H1 (cell line): ENCODE measurements around the gene ACOT7. TPM values are rescaled to one million over a fixed set of nuclear protein-coding genes. Genes with fewer than 3 reads are reported as not detected.

Experiments used
- BACH1 ChIP-seq: IDR thresholded peaks from 2 replicates; pipeline ENCODE4 v1.6.1; 2012; ENCODE audit warnings: low read length, improper control_type of control experiment
- BCL11A ChIP-seq, 2 experiments: IDR thresholded peaks; one replicate each; pipeline ENCODE4 v1.6.1; 2011; ENCODE audit warnings: low read depth in 2 of 2, low read length in 2 of 2, mild to moderate bottlenecking in 2 of 2
- BRCA1 ChIP-seq: IDR thresholded peaks from 2 replicates; pipeline ENCODE4 v1.6.1; 2012; ENCODE audit warnings: low read depth, low read length, improper control_type of control experiment
- HDAC2 ChIP-seq, 2 experiments: fragments of 300-600 bp in 1 of 2; sonication (generic) in 1 of 2; IDR thresholded peaks; 2 replicates each; pipeline ENCODE4 v1.6.1; 2011 to 2012; ENCODE audit warnings: low read depth in 2 of 2, low read length in 2 of 2, mild to moderate bottlenecking in 2 of 2, moderate library complexity in 2 of 2, borderline replicate concordance in 1 of 2, inconsistent platforms in 1 of 2
- KDM5A ChIP-seq: fragments of 200-600 bp; IDR thresholded peaks from 2 replicates; pipeline ENCODE4 v1.7.1; 2012; ENCODE audit warnings: mild to moderate bottlenecking, low read length, inconsistent platforms, mixed read lengths
- RXRA ChIP-seq: IDR thresholded peaks from 2 replicates; pipeline ENCODE4 v1.6.1; 2011; ENCODE audit warnings: low read depth, mild to moderate bottlenecking, low read length, moderate library complexity; ENCODE audit not compliant: insufficient read depth
- TCF12 ChIP-seq: IDR thresholded peaks from 2 replicates; pipeline ENCODE4 v1.6.1; 2011; ENCODE audit warnings: low read depth, mild to moderate bottlenecking, low read length
- TEAD4 ChIP-seq: IDR thresholded peaks from 2 replicates; pipeline ENCODE4 v1.6.1; 2012; ENCODE audit warnings: low read depth, low read length, inconsistent platforms, mixed read lengths
- polyA plus RNA-seq, 7 experiments: library from polyadenylated mRNA; depleted of rRNA in 3 of 7; stranded (reverse) in 5 of 7; unstranded in 2 of 7; fragments of >200 nt in 5 of 7; fragments of 200-250 nt in 2 of 7; gene quantifications; 1 replicate in 5 of 7; 2 replicates in 1 of 7; 4 replicates in 1 of 7; pipeline versions ENCODE4 v1.2.1 to v1.2.3, GENCODE V29; 2011 to 2013; ENCODE audit warnings: missing spikeins in 2 of 7, mixed read lengths in 2 of 7
- total RNA-seq: library from RNA; stranded (reverse); fragmentation: NEBNext Ultra II Directional; extraction: Animal tissue kit (Norgen Biotek cat#: 25700); gene quantifications from 2 replicates; pipeline ENCODE4 v1.2.1, GENCODE V29; 2021
- TF ChIP-seq, protein P1 (sequence below): IDR thresholded peaks from 2 replicates; pipeline ENCODE4 v1.6.1; 2011; ENCODE audit warnings: low read length, improper control_type of control experiment

ACOT7 gene
- total and polyA plus RNA-seq, 2 of the 8 experiments (the other 6 are each of a cell fraction or from before 2014, with no cell fraction given) = 151 to 214 TPM

DNA sequence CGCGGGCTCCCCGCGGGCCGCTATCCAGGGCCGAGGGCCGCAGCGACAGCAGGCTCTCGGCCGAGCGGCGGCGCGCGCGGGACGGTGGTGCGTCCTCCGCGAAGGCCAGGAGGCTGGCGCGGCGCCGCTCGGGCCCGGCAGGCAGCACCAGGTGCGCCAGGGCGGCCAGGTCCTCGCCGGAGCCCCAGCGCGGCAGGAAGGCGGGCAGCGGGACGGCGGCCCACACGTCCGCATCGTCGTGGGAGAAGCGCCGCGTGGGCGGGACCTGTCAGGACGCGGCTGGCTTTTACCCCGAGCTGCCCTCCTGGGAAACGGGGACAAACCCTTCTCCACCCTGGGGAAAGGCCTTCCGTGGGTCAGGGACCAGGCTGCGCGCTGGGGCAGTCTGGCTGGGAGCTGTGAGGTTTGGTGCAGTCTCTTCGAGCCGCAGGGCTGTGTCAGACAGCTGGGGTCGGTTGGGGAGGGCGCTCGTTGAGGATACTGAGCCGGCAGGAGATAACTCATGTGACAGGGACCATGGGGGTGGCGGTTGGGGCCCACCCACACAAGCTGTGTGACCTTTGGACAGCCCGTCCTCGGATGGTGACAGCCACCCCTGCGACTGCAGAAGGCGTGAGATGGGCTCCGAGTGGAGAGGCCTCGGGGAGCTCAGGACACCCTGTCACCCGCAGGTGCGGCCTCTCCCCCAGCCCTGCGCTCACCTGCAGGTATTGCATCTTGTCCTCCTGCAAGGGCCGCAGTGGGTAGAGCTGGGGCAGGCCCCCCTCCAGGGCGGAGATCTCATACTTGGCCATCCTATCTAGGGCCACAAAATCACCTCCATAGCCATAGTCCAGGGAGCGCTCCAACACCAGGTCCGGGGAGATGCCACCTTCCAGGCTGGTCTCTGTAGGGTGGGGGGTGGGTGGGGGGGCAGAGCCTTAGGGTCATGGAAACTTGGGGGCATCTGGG is 143.6 kb downstream of the ACOT7 start (continued):
- TF ChIP-seq BACH1 (peak; percentile 35; the same call in 1 of the 2 replicates), TEAD4 (no peak), BRCA1 (no peak), TCF12 (no peak), HDAC2 (IDR thresholded peaks at IDR 0.05; ENCODE audit: borderline replicate concordance in 1 of 2, low read depth in 2 of 2, low read length in 2 of 2) (no peak), RXRA (no peak), BCL11A (IDR thresholded peaks at IDR 0.05; ENCODE audit: low read depth in 2 of 2, low read length in 2 of 2) (no peak), KDM5A (no peak)
- TF ChIP-seq, protein P1, sequence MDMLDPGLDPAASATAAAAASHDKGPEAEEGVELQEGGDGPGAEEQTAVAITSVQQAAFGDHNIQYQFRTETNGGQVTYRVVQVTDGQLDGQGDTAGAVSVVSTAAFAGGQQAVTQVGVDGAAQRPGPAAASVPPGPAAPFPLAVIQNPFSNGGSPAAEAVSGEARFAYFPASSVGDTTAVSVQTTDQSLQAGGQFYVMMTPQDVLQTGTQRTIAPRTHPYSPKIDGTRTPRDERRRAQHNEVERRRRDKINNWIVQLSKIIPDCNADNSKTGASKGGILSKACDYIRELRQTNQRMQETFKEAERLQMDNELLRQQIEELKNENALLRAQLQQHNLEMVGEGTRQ = no peak
